Liver (tissue), 9 donors: ENCODE measurements around the gene RBMS3. TPM values are rescaled to one million over a fixed set of nuclear protein-coding genes. Genes with fewer than 3 reads are reported as not detected.

ENCODE experiments used
- DNase-seq: peaks from one replicate; pipeline ENCODE4 v3.0.0-alpha.2; 2017; ENCODE audit warnings: low spot score
- H3K27ac ChIP-seq, 2 donors: one replicate each; pipeline ENCODE4 v1.7.0; 2013; ENCODE audit warnings: inconsistent platforms in 2 of 2, low read length in 2 of 2, control low read depth in 1 of 2, low read depth in 1 of 2, mild to moderate bottlenecking in 1 of 2
- H3K27me3 ChIP-seq, 4 donors: one replicate each; pipeline versions ENCODE4 v1.6.1 to v1.7.0; 2013; ENCODE audit warnings: low read length in 3 of 4, inconsistent platforms in 1 of 4, mild to moderate bottlenecking in 1 of 4, moderate library complexity in 1 of 4; ENCODE audit not compliant: control insufficient read depth in 4 of 4, insufficient read depth in 4 of 4
- H3K36me3 ChIP-seq, 4 donors: one replicate each; pipeline versions ENCODE4 v1.6.1 to v1.7.0; 2013; ENCODE audit warnings: low read length in 3 of 4, mild to moderate bottlenecking in 3 of 4, low read depth in 1 of 4, moderate library complexity in 1 of 4; ENCODE audit not compliant: control insufficient read depth in 4 of 4, insufficient read depth in 3 of 4
- H3K4me1 ChIP-seq, 4 donors: one replicate each; pipeline versions ENCODE4 v1.6.1 to v1.7.0; 2013; ENCODE audit warnings: low read length in 3 of 4, mild to moderate bottlenecking in 3 of 4, moderate library complexity in 1 of 4; ENCODE audit not compliant: control insufficient read depth in 4 of 4, insufficient read depth in 4 of 4
- H3K4me3 ChIP-seq, 3 donors: one replicate each; pipeline versions ENCODE4 v1.6.1 to v1.7.0; 2013; ENCODE audit warnings: low read length in 3 of 3, control low read depth in 1 of 3, low read depth in 1 of 3, mild to moderate bottlenecking in 1 of 3
- H3K9ac ChIP-seq, 2 donors: one replicate each; pipeline ENCODE4 v1.7.0; 2013; ENCODE audit warnings: low read length in 2 of 2, mild to moderate bottlenecking in 2 of 2, moderate library complexity in 2 of 2, control low read depth in 1 of 2, low read depth in 1 of 2
- H3K9me3 ChIP-seq, 4 donors: one replicate each; pipeline versions ENCODE4 v1.6.1 to v1.7.0; 2013; ENCODE audit warnings: low read length in 3 of 4; ENCODE audit not compliant: control insufficient read depth in 4 of 4
- ATF3 ChIP-seq: IDR thresholded peaks from 2 replicates; pipeline ENCODE4 v1.6.1; 2016; ENCODE audit warnings: antibody characterized with exemption
- CTCF ChIP-seq: fragments of 150-350 bp; IDR thresholded peaks from 2 replicates; pipeline ENCODE4 v1.5.1; 2017; ENCODE audit warnings: improper control_type of control experiment, low read depth, low read length; ENCODE audit not compliant: missing input control
- EGR1 ChIP-seq, 2 donors: IDR thresholded peaks; 2 replicates each; pipeline ENCODE4 v1.6.1; 2016 to 2018; ENCODE audit warnings: antibody characterized with exemption in 2 of 2, low read depth in 2 of 2
- FOXA1 ChIP-seq: IDR thresholded peaks from 2 replicates; pipeline ENCODE4 v1.6.1; 2016; ENCODE audit warnings: antibody characterized with exemption
- FOXA2 ChIP-seq: IDR thresholded peaks from 2 replicates; pipeline ENCODE4 v1.6.1; 2016; ENCODE audit warnings: antibody characterized with exemption
- GABPA ChIP-seq, 2 donors: IDR thresholded peaks in 1 of 2; conservative IDR thresholded peaks in 1 of 2; 2 replicates each; pipeline ENCODE4 v1.6.1; 2016; ENCODE audit warnings: antibody characterized with exemption in 2 of 2, mild to moderate bottlenecking in 1 of 2, moderate library complexity in 1 of 2
- HNF4A ChIP-seq, 2 donors: conservative IDR thresholded peaks; 2 replicates each; pipeline ENCODE4 v1.6.1; 2016; ENCODE audit warnings: antibody characterized with exemption in 2 of 2, mild to moderate bottlenecking in 2 of 2
- HNF4G ChIP-seq: IDR thresholded peaks from 2 replicates; pipeline ENCODE4 v1.6.1; 2016; ENCODE audit warnings: antibody characterized with exemption
- JUND ChIP-seq, 2 donors: IDR thresholded peaks; 2 replicates each; pipeline ENCODE4 v1.6.1; 2016; ENCODE audit warnings: antibody characterized with exemption in 2 of 2
- MAX ChIP-seq: IDR thresholded peaks from 2 replicates; pipeline ENCODE4 v1.6.1; 2016; ENCODE audit warnings: antibody characterized with exemption
- RAD21 ChIP-seq, 2 donors: IDR thresholded peaks; 2 replicates each; pipeline ENCODE4 v1.6.1; 2016; ENCODE audit warnings: antibody characterized with exemption in 2 of 2, mild to moderate bottlenecking in 2 of 2
- REST ChIP-seq: IDR thresholded peaks from 2 replicates; pipeline ENCODE4 v1.6.1; 2016; ENCODE audit warnings: antibody characterized with exemption, mild to moderate bottlenecking
- SP1 ChIP-seq: IDR thresholded peaks from 2 replicates; pipeline ENCODE4 v1.6.1; 2018; ENCODE audit warnings: antibody characterized with exemption, mild to moderate bottlenecking
- TAF1 ChIP-seq: conservative IDR thresholded peaks from 2 replicates; pipeline ENCODE4 v1.6.1; 2016; ENCODE audit warnings: antibody characterized with exemption, mild to moderate bottlenecking
- YY1 ChIP-seq: IDR thresholded peaks from 2 replicates; pipeline ENCODE4 v1.6.1; 2016; ENCODE audit warnings: antibody characterized with exemption, mild to moderate bottlenecking
- ZBTB33 ChIP-seq: IDR thresholded peaks from 2 replicates; pipeline ENCODE4 v1.6.1; 2016; ENCODE audit warnings: antibody characterized with exemption
- WGBS: extraction: QIAGEN DNeasy Blood & Tissue Kit; methylation state at CpG from one replicate; pipeline ENCODE4 v1.1.7; 2013; 5-methylcytosine and 5-hydroxymethylcytosine counted together
- polyA plus RNA-seq, 2 donors: library from polyadenylated mRNA; stranded (reverse) in 1 of 2; unstranded in 1 of 2; fragments of 200-250 nt in 1 of 2; fragments of >200 nt in 1 of 2; fragmentation: Nextera tagmentation in 1 of 2; extraction: Ambion mirVana in 1 of 2; gene quantifications; one replicate each; pipeline versions ENCODE4 v1.2.1 to v1.2.3, GENCODE V29; 2013 to 2015
- total RNA-seq, 2 donors: library from RNA; depleted of rRNA; stranded (reverse); fragments of >200 nt; gene quantifications; one replicate each; pipeline ENCODE4 v1.2.3, GENCODE V29; 2014
- donor health status: healthy.
- donor health status: healthy.
- donor health status: healthy.
- donor health status: healthy.
- donor health status: healthy.

RBMS3 gene
- total and polyA plus RNA-seq, 4 donors: 1.2 to 14.9 (median 9.3) TPM

- no peak for DNase-seq
- 84% methylated on average over 2 of the region's 2 CpGs for WGBS
These were observed 631.9 kb downstream of the RBMS3 start for GRCh38 chr3:29912600-29913288.

More at GRCh38 chr3:29912600-29913288, 631.9 kb downstream of the RBMS3 start:
- Histone ChIP-seq H3K36me3 (no peaks in the 10 kb centered on the region), H3K9me3 (no peaks in the 10 kb centered on the region), H3K27me3 (no peaks in the 10 kb centered on the region), H3K4me1 (no peaks in the 10 kb centered on the region), H3K9ac (no peak overlapping the region), H3K4me3 (no peak overlapping the region), H3K27ac (no peak overlapping the region)
- TF ChIP-seq ZBTB33 (no peak), TAF1 (no peak), REST (no peak), FOXA2 (no peak), HNF4A (conservative IDR thresholded peaks at IDR 0.05) (no peak), FOXA1 (no peak), JUND (IDR thresholded peaks at IDR 0.05) (no peak), GABPA (IDR thresholded peaks at IDR 0.05 in 1 of 2, conservative IDR thresholded peaks at IDR 0.05 in 1 of 2) (no peak), EGR1 (IDR thresholded peaks at IDR 0.05; ENCODE audit: low read depth in 2 of 2) (no peak), SP1 (no peak), MAX (no peak), HNF4G (no peak), ATF3 (no peak), YY1 (no peak), RAD21 (IDR thresholded peaks at IDR 0.05) (no peak), CTCF (no peak)
